Posterior cingulate gyrus (tissue), 11 donors: ENCODE data around the gene KCNJ6.
A peak's percentile ranks its signal among the peaks of the same experiment; 100 is the strongest.

Experiments used
- DNase-seq, 10 donors: peaks; one replicate each; pipeline versions ENCODE4 v3.0.0 to v3.0.0-alpha.2; 2020 to 2021; ENCODE audit warnings: mixed read lengths in 3 of 10
- intact Hi-C: fragments of 100-400 bp; cut with DNase I; formaldehyde crosslinking; loops from one replicate; pipeline ENCODE4 v1.15.1; 2023

The KCNJ6 gene

DNA sequence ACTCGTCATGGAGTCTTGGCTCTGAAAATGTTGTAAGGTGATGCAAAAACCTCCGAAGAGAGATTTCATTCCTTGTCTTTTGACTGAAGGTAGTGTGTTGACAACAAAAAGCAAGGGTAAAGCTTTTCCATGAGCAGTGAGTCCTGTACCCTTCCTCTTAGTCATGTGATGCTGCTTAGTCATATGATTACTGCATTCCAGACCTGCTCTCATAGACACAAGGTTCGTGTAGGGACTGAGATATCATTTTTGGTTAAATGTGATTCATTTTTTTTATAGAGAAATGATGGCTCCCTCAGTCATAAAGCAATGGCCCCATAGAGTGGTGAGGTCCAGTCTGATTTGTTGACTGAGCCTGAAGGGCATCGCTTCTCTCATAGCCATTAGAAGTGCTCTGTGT lies 9.2 kb downstream of the KCNJ6 start:
- intact Hi-C loops = no loop called here
- no peak for DNase-seq

DNA sequence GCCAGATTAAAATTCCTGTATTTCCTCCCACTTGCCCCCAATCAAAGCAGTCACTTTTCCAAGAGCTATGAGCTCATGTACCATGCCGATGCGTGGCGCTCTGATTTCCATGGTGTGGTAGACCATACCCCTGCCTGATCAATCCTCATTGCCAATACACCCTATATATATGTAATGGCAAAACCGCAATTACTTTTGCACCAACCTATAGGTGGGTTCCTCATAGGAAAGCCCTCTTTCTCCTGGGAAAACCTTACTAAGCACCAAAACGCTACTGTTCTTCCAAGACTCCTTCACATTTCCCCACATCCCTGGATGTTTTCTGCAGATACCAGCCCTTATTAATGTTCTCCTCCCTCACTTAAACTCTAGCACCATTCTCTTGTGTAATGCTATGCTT lies 11.0 kb downstream of the KCNJ6 start:
- intact Hi-C loops = no loop called here
- no peak for DNase-seq

DNA sequence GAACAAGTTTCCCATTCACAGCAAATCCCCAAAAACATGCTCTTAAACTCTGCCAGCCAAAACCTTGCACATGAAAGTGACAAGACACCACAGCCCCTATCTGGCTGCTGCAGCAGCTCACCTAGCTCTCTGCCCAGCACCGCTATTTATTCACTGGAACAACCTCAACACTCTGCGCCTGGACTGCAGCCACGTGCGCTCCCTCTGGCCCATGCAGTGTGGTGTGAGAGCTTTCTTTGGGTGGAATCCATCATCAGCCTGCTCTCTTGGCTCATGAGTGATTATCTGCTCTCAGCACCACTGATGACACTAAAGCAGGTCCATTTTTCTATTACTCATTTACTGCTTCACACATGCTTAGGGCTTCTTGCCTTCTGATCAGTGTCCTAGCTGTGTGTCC lies 11.4 kb downstream of the KCNJ6 start:
- peak in 2 of 10 donors; percentile 29 to 86 for DNase-seq
- intact Hi-C loops = no loop called here

DNA sequence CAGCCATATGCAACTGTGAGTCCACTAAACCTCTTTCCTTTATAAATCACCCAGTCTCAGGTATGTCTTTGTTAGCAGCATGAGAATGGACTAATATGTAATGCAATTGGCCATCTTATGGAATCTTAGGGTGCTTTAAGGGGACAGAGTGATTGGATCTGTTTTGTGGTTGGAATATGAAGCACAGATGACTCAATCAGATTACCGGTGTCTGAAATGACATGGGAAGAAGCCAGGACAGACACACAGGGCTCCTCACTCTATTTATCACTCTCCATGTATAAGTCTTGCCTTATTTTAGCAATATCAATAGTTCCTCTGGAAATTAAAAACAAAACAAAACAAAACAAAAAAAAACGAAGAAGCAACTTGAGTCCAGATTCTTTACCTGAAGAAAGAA lies 12.9 kb downstream of the KCNJ6 start:
- intact Hi-C loops = no loop called here
- DNase-seq = no peak

DNA sequence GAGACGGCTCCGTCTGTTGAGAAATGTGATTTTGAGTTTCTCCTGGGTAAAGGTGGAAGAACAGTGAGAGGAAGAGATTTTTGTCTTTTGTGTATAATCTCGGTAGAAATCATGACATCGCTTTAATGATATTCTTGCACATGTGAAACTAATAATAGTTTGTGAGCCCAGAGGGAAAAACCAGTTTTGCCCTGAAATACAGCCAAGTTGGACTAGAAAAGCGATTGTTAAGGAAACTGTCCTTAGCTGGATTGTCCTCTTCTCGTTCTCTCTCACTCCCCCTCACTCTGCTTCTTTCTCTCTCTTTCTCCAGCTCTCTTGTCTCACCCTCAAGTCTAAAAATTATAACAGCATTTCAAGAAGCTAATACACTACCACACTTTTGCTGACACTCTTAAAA lies 17.1 kb downstream of the KCNJ6 start:
- no peak for DNase-seq
- intact Hi-C loops = no loop called here

DNA sequence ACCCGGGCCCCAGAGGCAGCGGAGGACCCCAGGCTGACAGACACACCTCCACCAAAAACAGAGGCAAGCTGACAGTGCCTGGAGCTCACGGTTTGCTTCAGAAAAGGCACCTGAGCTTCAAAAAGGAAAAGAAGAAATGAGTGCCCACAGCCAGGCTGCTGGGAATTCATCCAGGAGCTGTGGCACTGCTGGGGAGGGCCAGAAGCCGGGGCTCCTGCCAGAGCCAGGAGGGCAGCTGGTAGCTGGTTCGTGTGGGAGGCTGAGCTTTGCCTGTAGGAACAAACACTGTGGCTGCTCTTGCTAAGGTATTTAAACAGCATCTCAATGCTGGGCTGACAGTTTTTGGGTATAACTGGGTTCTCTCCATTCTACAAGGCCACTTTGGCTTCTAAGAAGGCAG lies 19.5 kb downstream of the KCNJ6 start:
- peak in 7 of 10 donors; percentile 20 to 91 (median 46) for DNase-seq
- intact Hi-C loops = no loop called here

DNA sequence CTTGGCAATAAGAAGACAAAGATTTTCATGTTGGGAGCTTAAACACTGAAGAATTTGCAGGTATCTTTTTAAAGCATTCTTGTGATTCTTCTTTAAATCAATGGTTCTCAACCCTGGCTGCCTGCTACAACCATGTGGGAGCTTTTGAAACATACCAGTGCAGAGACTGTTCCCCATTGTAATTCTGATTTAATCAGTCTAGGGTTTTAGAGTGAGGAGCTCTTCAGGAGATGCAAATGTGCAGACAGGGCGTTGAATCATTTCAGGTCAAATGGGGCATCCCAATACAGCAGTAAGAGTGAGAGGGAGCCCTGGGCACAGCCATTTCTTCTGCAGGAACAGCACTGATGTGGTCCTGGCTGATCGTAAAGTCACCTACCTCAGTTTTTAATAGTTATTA lies 24.3 kb downstream of the KCNJ6 start:
- intact Hi-C loops = no loop called here

DNA sequence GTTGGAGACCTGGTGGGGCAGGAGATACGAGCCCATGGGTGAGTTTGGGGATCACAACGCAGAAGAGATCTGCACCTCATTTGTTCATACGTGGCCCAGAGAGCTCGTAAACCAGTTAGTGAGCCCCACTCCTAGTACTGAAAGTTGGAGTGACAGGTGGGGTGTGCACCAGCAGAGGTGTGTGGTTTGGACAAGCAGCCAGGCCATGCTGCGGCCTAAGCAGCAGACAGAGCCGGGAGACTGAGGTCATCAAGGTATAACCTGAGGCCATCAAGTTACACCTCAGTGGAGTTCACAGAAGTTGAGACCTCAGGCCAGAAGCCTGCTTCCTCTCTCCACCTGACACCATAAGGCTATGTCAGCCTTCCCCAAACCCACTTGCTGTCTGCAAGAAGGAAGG lies 27.6 kb downstream of the KCNJ6 start:
- DNase-seq = no peak
- intact Hi-C loops = no loop called here

More for the DNA sequence above, 24.3 kb downstream of the KCNJ6 start:
- no peak for DNase-seq

DNA sequence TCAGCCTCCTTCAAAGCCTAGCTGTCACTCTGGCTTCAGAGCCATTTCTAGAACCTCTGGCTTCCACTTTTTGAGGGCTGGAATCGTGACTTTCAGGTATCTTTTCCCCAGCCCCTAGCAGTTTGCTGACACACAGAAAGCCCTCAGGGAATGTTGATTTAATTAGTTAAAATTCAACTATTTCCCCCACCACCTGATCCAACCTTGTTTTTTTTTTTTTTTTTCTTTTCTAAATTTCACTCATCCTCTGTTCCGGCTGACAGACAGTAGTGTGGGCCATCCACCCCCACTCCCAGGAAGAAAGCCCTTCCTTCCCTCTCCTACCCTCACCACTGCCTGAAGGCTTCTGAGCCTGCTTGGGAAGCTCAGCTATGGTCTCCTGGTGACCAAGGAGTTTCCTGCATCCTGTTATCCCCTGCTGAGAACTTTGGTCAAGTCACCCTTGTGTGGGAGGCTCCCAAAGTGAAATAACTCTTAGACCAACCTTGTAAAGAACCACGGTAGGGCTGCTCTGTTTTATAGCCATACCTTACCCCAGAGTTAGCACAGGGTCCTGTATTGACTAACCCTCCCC lies 29.4 kb downstream of the KCNJ6 start:
- no peak for DNase-seq
- intact Hi-C loops = no loop called here

DNA sequence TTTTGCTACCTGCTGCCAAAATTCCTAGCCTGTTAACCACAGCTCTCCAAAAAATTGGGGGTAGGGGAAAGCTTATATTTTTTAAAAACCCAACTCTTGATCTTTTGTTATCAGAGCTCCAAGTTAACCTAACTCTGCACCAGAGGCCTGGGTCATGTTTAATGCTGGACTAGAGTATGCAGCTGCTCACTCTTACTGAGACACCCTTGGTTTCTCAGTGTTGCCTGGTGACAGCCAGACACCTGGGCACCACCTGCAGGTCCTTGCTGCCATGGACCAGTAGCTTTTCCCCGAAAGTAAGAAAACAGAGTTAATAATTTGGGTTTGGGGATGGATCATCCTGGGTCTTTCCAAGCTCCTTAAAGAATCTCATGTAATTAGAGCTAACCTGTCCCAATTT lies 30.1 kb downstream of the KCNJ6 start:
- no peak for DNase-seq
- intact Hi-C loops = no loop called here

DNA sequence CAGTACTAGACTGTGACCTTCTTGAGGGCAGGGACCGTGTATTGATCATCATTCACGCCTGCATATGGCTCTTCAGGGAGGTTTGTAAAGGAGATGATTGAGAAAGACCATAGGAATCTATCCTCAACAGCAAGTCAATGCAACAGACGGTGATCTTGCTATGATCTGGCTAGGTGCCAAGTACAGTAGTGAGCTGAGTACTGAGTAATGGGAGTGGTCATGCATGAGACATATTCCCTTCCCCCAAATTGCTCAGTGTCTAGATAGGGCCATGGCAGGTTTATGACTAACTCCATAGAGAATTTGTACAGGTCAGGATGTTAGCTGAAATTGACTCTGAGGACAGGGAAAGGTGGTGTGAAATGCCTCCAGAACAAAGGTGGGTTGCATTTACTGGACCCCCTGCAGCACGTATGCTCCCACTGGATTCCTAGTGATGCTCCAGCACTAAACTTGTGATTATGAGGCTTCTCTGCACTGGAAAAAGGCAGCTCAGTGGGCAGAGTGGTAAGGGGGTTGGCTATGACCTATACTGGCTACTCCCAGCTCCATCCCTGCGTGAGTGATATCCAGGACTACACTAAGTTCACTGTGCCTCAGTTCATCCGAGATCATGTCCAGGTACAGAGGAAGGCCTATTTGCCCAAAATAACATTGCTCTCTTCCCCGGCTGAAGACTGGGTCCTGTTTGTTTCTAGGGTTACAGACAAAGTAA lies 37.2 kb downstream of the KCNJ6 start:
- intact Hi-C loops = no loop called here
- DNase-seq = no peak

DNA sequence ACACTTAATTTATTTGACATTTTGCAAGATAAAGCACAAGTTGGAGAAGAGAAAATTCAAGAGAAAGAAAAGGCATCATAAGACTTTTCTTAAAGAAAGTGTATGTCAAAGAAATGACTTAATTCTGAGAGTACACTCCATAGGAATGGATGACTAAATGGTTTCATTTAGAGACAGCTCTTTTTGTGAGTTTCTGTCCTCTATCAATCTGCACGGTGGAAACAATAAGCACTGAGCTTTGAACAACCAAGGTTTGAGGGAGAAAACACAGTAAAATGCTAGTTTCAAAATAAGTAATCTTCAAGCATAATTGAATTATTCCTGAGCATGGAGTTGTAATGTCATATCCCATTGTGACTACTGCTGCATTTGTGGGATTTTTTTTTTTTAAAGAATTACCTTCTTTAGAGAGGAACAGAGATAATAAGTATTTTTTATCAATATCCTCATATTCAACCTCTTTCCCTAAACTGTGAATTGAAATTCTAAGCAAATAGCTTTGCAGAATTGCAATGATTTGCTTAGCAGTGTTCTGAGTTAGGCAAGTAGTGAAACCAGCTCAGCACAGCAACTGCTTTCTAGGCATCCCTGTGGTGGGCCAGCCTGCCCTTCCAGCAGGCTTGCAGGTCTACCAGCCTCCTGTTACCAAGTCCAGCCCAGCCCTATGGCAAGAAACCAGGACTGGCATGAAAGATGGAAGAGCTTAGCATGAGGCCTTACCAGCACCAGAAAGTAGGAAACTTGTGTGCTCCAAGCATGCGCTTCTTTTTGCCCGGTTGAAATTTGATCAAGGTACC lies 38.2 kb downstream of the KCNJ6 start:
- intact Hi-C loops = no loop called here
- DNase-seq = no peak

DNA sequence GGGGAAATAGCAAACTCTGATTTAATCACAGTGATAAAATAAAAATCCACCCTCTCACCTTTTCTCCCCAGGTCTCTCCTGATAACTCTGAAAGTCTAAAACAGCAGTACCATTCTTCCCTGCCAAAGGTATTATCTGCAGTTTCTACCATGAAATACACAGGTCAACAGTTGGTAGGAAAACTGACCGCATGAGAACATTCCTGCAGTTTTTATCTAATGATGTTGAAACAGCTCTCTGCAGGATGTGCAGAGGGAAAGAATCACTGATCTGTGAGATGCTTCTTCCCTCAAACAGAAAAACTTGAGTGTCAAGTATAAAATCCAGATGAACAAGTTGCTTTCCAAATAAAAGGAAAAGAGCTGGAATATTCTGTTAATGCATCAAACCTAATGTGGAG lies 39.1 kb downstream of the KCNJ6 start:
- DNase-seq = no peak
- intact Hi-C loops = no loop called here

DNA sequence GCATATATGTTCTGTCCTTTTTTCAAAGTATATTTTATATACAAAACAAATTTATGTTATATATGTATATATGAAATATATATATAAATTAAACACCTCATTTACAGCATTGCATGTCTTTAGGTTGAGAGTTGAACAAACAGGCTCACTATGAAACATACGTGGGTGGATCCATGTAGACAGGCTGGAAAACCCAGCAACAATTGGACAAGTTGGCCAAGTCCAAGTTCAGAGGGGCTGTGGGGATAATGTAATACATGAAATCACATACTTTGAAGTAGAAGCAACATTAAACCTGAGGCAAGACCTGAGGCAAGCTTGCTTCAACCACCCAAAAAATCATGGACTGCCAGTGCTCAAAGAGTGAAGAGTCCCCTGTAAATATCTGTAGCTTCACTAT lies 39.7 kb downstream of the KCNJ6 start:
- intact Hi-C loops = no loop called here
- no peak for DNase-seq

DNA sequence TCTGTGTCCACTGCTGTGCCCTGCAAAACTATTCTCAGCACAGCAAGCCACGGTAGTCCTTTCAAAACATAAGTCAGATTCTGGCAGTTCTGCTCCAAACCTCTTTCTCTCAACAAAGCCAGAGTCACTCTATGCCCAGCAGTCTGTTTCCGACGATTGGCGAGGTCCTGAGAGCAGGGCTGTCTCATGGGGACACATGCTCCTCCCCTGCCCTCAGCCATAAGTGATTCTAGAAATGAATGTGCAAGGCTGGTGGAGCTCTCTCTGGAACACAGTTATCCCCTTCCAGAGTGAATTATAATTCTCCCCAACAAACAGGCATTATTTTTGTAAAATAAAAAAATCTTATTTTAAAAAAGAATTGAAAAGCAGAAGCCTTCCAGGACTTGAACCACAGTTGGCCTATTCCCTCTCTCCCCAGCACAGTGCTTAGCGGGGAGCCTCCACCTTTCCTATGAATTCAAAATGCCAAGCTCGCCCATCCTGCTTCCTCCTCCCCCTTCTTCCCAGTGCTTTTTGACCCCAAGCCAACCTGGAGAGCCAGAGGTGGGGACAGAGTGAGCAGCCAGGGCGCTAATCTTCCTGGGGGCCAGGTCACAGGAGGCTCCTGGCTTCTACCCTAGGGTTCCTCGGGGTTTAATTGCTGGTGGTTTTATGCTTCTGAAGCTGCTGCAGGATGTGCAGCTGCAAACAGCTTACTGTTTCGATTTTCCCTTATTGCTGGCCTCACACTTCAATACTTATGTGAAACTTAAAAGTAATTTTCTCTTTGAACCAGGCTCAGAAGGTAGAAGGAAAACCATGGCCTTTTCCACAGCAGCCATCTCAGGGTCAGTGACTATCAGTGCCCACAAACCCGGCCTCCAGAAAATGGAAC lies 41.1 kb downstream of the KCNJ6 start:
- intact Hi-C loops = no loop called here
- DNase-seq = no peak

DNA sequence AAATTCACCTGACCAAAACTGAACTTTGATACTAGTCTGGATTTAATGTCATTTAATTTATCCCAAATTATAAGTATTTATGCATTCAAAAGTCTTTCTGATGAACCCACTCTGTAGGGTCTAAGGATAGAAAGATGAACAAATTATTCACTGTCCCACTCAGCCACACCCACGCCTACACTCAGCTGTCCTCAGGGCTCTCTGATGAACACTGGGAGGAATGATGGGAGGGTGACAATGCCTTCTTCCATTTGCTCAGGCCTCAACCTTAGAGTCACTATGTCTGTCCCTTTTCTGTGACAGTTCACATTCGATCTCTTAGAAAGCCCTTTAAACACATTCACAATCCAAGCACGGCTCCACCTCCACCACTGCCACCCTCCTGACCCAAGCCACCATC lies 41.8 kb downstream of the KCNJ6 start:
- no peak for DNase-seq

DNA sequence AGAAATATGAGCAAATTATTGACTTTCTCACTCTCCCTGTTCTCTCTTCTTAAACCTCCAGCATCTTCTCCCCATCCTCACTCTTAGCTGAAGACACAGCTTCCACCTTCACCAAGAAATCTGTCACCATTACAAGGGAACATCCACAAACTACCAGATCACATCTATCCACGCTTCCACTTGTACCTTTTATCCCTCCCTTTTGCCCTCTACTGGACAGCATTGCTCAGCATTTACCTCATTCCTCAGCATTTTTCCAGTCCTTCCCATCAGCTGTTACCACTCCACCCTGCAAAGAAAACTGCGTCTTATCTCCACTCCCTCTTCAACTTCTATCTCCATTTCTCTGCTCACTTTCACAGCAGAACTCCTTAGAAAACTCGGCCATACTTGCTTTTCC lies 42.6 kb downstream of the KCNJ6 start:
- no peak for DNase-seq
- intact Hi-C loops = no loop called here

More for the DNA sequence above, 41.8 kb downstream of the KCNJ6 start:
- intact Hi-C loops = no loop called here

DNA sequence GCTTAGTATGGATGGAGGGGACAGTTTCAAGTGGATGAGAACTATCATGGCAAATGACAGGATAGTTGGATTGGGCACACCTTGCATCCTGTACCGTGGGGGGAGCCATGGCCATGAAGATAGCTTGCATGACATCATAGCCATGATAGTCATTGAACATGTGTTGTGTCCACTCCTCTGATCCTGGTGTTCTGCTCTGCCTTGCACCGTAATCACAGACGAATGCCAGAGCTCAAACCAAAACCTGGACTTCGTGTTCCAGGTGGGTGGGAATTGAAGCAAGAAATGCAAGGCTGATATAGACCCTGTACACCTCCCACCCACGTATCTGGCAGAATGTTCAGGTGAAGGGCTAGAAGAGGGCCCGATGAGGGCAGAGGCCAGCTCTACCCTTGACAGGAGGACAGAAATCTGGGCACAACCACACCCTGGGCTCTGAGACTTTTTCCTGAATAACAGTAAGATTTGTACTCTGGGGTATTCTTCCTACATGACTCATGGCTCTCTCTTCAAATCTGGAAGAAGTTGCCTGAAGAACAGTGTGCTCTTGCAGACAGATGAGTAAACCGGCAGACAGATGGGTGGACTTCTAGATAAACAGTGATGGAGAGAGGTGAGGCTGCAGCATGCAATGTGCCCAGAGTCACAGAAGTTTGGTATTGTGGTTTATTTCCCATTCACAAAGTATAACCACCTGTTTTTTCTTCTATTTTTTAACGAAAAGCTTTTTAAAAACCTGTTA lies 45.0 kb downstream of the KCNJ6 start:
- no peak for DNase-seq
- intact Hi-C loops = no loop called here

DNA sequence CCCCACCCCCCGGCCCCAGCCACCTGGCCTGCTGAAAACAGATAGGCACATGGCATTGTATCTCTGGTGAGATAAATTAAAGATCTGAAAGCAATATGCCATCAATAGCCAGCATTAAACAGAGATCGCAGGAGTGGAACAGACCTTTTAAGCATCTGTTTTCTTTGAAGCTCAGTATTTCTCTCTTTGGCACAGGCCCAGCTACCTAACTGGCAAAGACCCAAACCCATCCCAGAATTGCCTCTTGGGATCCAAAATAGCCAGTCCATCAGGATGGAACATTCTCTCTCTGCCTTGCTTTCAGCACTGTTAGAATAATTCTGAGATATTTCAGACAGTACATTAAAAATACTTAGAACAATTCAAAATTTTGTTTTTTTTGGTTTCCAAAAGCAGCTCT lies 46.0 kb downstream of the KCNJ6 start:
- DNase-seq = no peak
- intact Hi-C loops = no loop called here

DNA sequence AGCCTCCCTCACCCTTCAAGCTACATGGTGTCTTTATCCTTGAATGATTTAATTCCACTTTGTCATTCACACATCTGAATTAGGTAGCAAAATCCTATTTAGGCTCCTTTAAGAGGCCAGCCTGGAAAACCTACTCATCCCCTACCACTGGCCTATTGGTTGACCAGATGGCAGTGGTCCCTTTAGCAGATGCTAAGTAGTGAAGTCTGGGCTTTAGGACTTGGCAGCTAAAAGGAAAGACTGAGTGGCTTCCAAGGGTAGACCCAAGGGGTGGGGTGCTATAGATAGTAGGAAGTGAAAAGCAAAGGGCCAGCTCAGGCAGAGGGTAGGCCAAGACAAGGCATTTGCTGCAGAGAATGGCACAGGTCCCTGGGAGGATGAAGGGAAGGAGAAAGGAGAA lies 46.6 kb downstream of the KCNJ6 start:
- no peak for DNase-seq
- intact Hi-C loops = no loop called here
